ENCODE results near the gene CBFA2T3.
"Not testable (repeated sequence)": the region's sequence is repeated elsewhere in the genome, so short reads cannot be mapped to it uniquely, and the experiment has no call there.

CBFA2T3 gene

GRCh38 chr16:88894681-88895300, 82.2 kb downstream of the CBFA2T3 start:
- in situ Hi-C loops (cut with MboI; ENCODE audit: low sequenced_read_pairs), result no loop called here

GRCh38 chr16:88894266-88894665, 82.7 kb downstream of the CBFA2T3 start:
- in situ Hi-C loops (cut with MboI; ENCODE audit: low sequenced_read_pairs), result not testable (repeated sequence)

- in situ Hi-C loops (cut with MboI; ENCODE audit: low sequenced_read_pairs), result no loop called here
Measured at GRCh38 chr16:88893127-88893968, 83.7 kb downstream of the CBFA2T3 start.

- in situ Hi-C loops (cut with MboI; ENCODE audit: low sequenced_read_pairs), result no loop called here
Measured at GRCh38 chr16:88892065-88892464, 84.9 kb downstream of the CBFA2T3 start.

GRCh38 chr16:88891083-88891482, 85.9 kb downstream of the CBFA2T3 start:
- in situ Hi-C loops (cut with MboI; ENCODE audit: low sequenced_read_pairs), result no loop called here

- in situ Hi-C loops (cut with MboI; ENCODE audit: low sequenced_read_pairs), result not testable (repeated sequence)
Measured at GRCh38 chr16:88889702-88890352, 87.2 kb downstream of the CBFA2T3 start.

- in situ Hi-C loops (cut with MboI; ENCODE audit: low sequenced_read_pairs), result no loop called here
Measured at GRCh38 chr16:88888461-88889387, 88.3 kb downstream of the CBFA2T3 start.

GRCh38 chr16:88888057-88888456, 89.0 kb downstream of the CBFA2T3 start:
- in situ Hi-C loops (cut with MboI; ENCODE audit: low sequenced_read_pairs), result no loop called here

GRCh38 chr16:88886845-88887521, 90.0 kb downstream of the CBFA2T3 start:
- in situ Hi-C loops (cut with MboI; ENCODE audit: low sequenced_read_pairs), result no loop called here

- in situ Hi-C loops (cut with MboI; ENCODE audit: low sequenced_read_pairs), result no loop called here
Measured at GRCh38 chr16:88886420-88886844, 90.6 kb downstream of the CBFA2T3 start.

GRCh38 chr16:88885693-88886280, 91.2 kb downstream of the CBFA2T3 start:
- in situ Hi-C loops (cut with MboI; ENCODE audit: low sequenced_read_pairs), result no loop called here

GRCh38 chr16:88884569-88885271, 92.3 kb downstream of the CBFA2T3 start:
- in situ Hi-C loops (cut with MboI; ENCODE audit: low sequenced_read_pairs), result no loop called here

- in situ Hi-C loops (cut with MboI; ENCODE audit: low sequenced_read_pairs), result no loop called here
Measured at GRCh38 chr16:88883946-88884345, 93.1 kb downstream of the CBFA2T3 start.

GRCh38 chr16:88883117-88883895, 93.7 kb downstream of the CBFA2T3 start:
- in situ Hi-C loops (cut with MboI; ENCODE audit: low sequenced_read_pairs), result no loop called here

GRCh38 chr16:88882358-88883030, 94.5 kb downstream of the CBFA2T3 start:
- in situ Hi-C loops (cut with MboI; ENCODE audit: low sequenced_read_pairs), result no loop called here

- in situ Hi-C loops (cut with MboI; ENCODE audit: low sequenced_read_pairs), result no loop called here
Measured at GRCh38 chr16:88881675-88882357, 95.2 kb downstream of the CBFA2T3 start.

- in situ Hi-C loops (cut with MboI; ENCODE audit: low sequenced_read_pairs), result no loop called here
Measured at GRCh38 chr16:88881007-88881615, 95.9 kb downstream of the CBFA2T3 start.
